Measurements from ENCODE around the gene TBR1.

GRCh38 chr2:161373942-161374341 lies 42.2 kb upstream of the TBR1 start:
- TF ChIP-seq POLR2A (IDR thresholded peaks at IDR 0.05; ENCODE audit: low read length) = no peak
- no peak for TF ChIP-seq GATA1 (IDR thresholded peaks at IDR 0.05; ENCODE audit: low read depth, low read length)
